Endothelial cell of umbilical vein (primary cell): ENCODE results near the gene CBX4. TPM values are rescaled to one million over a fixed set of nuclear protein-coding genes. Genes with fewer than 3 reads are reported as not detected.

Experiments used
- BruUV-seq: library from RNA; stranded (reverse); fragments of 400-500 nt; replicated peaks from 2 replicates; lab custom pipeline; 2021; lab: Mats Ljungman, UMichigan
- CTCF ChIA-PET: fragments of 300-600, 350-600 bp; sonication (Branson Sonifier 250); formaldehyde crosslinking; loops from one replicate; lab custom pipeline; 2021; ENCODE audit warnings: antibody characterized with exemption, inconsistent platforms; lab: Charles Lee
- POLR2A ChIA-PET: fragments of 300-600, 350-600 bp; sonication (Branson Sonifier 250); formaldehyde crosslinking; loops from one replicate; lab custom pipeline; 2021; ENCODE audit warnings: antibody characterized with exemption, inconsistent platforms; lab: Charles Lee
- DNase-seq: peaks from one replicate; pipeline ENCODE4 v3.0.0-alpha.2; 2011; ENCODE audit warnings: low read depth, low spot score
- FAIRE-seq: peaks from 2 replicates; lab custom pipeline; 2011; peaks lifted over from hg19 to GRCh38; lab: Jason Lieb, UNC
- H2AFZ ChIP-seq: 2 replicates; pipeline ENCODE4 v1.6.0; 2012; ENCODE audit warnings: low read depth, low read length, control low read depth, inconsistent platforms
- H3K27ac ChIP-seq: 2 replicates; pipeline ENCODE4 v1.5.1; 2011; ENCODE audit warnings: low read depth, mild to moderate bottlenecking, control low read depth, low read length, moderate library complexity; ENCODE audit not compliant: insufficient read depth
- H3K27me3 ChIP-seq, 2 experiments: 2 replicates each; pipeline versions ENCODE4 v1.6.0 to v1.6.1; 2011; ENCODE audit warnings: low read length in 2 of 2, mixed read lengths in 1 of 2; ENCODE audit not compliant: control insufficient read depth in 2 of 2, insufficient read depth in 2 of 2
- H3K36me3 ChIP-seq, 2 experiments: 2 replicates in 1 of 2; 3 replicates in 1 of 2; pipeline ENCODE4 v1.5.1; 2011; ENCODE audit warnings: low read length in 2 of 2, mild to moderate bottlenecking in 1 of 2, moderate library complexity in 1 of 2; ENCODE audit not compliant: control insufficient read depth in 2 of 2, insufficient read depth in 2 of 2; ENCODE audit errors: extremely low read depth in 1 of 2
- H3K4me1 ChIP-seq: 3 replicates; pipeline ENCODE4 v1.5.1; 2011; ENCODE audit warnings: mild to moderate bottlenecking, low read length; ENCODE audit not compliant: control insufficient read depth, insufficient read depth; ENCODE audit errors: extremely low read depth
- H3K4me2 ChIP-seq: 2 replicates; pipeline ENCODE4 v1.6.1; 2011; ENCODE audit warnings: low read length, control low read depth, mixed read lengths; ENCODE audit not compliant: insufficient read depth
- H3K4me3 ChIP-seq, 3 experiments: fragments of 200-600 bp in 1 of 3; sonication (generic), shearing (Covaris generic) in 1 of 3; replicated peaks in 1 of 3; 2 replicates each; pipeline ENCODE4 v1.5.1; 2011 to 2016; ENCODE audit warnings: control low read depth in 3 of 3, low read length in 3 of 3, mild to moderate bottlenecking in 2 of 3, inconsistent platforms in 1 of 3, low read depth in 1 of 3, moderate library complexity in 1 of 3; ENCODE audit not compliant: insufficient read depth in 1 of 3
- H3K79me2 ChIP-seq: 2 replicates; pipeline ENCODE4 v1.6.0; 2012; ENCODE audit warnings: low read length, inconsistent platforms; ENCODE audit not compliant: control insufficient read depth, insufficient read depth
- H3K9ac ChIP-seq: replicated peaks from 2 replicates; pipeline ENCODE3; 2011; ENCODE audit warnings: low read length, control low read depth; ENCODE audit not compliant: insufficient read depth; ENCODE audit errors: extremely low read depth
- H3K9me1 ChIP-seq: replicated peaks from 3 replicates; pipeline ENCODE4 v1.6.0; 2011; ENCODE audit warnings: mild to moderate bottlenecking, low read length; ENCODE audit not compliant: control insufficient read depth, insufficient read depth; ENCODE audit errors: extremely low read depth
- H3K9me3 ChIP-seq: replicated peaks from 2 replicates; pipeline ENCODE4 v1.5.1; 2012; ENCODE audit warnings: low read length, inconsistent platforms; ENCODE audit not compliant: control insufficient read depth, insufficient read depth
- H4K20me1 ChIP-seq: replicated peaks from 2 replicates; pipeline ENCODE3; 2011; ENCODE audit warnings: mild to moderate bottlenecking, low read length; ENCODE audit not compliant: control insufficient read depth, insufficient read depth; ENCODE audit errors: extremely low read depth
- EZH2 ChIP-seq: IDR thresholded peaks from 2 replicates; pipeline ENCODE4 v1.6.1; 2012; ENCODE audit warnings: borderline replicate concordance, low read depth, mild to moderate bottlenecking, moderate library complexity, low read length, inconsistent platforms; ENCODE audit not compliant: severe bottlenecking
- FOS ChIP-seq: IDR thresholded peaks from 2 replicates; pipeline ENCODE4 v1.6.1; 2011; ENCODE audit warnings: mild to moderate bottlenecking, low read length, moderate library complexity, borderline replicate concordance; ENCODE audit not compliant: insufficient read depth
- GATA2 ChIP-seq: IDR thresholded peaks from 2 replicates; pipeline ENCODE4 v1.7.0; 2011; ENCODE audit warnings: low read depth, mild to moderate bottlenecking, moderate library complexity, mixed read lengths, low read length; ENCODE audit not compliant: insufficient read length, insufficient read depth
- JUN ChIP-seq: IDR thresholded peaks from 2 replicates; pipeline ENCODE4 v1.6.1; 2011; ENCODE audit warnings: borderline replicate concordance, low read depth; ENCODE audit not compliant: insufficient read length, insufficient read depth
- MYC ChIP-seq: IDR thresholded peaks from one replicate; pipeline ENCODE4 v1.6.1; 2011; ENCODE audit warnings: mild to moderate bottlenecking, low read depth, low read length
- POLR2A ChIP-seq: IDR thresholded peaks from 2 replicates; pipeline ENCODE4 v1.6.1; 2012; ENCODE audit warnings: low read depth, mild to moderate bottlenecking, control low read depth, low read length
- POLR2AphosphoS5 ChIP-seq: IDR thresholded peaks from 2 replicates; pipeline ENCODE4 v1.6.1; 2012; ENCODE audit warnings: low read depth, mild to moderate bottlenecking, control low read depth, low read length, moderate library complexity; ENCODE audit not compliant: insufficient read depth
- dilution Hi-C: fragments of 300-500 bp; cut with MboI; formaldehyde crosslinking; loops from one replicate; pipeline ENCODE4 v1.15.0; 2019; ENCODE audit warnings: low sequenced_read_pairs; ENCODE audit not compliant: extremely low pct_ligation_motif_present
- intact Hi-C: fragments of 100-400 bp; cut with micrococcal nuclease; formaldehyde crosslinking; loops from one replicate; pipeline ENCODE4 v1.10.0; 2022
- polyA plus RNA-seq, 4 experiments: library from polyadenylated mRNA; depleted of rRNA in 3 of 4; stranded (reverse) in 3 of 4; unstranded in 1 of 4; fragments of >200 nt; gene quantifications; 2 replicates each; pipeline versions ENCODE4 v1.2.1 to v1.2.3, GENCODE V29; 2011 to 2012; ENCODE audit warnings: missing spikeins in 1 of 4
- total RNA-seq: library from RNA; stranded (reverse); gene quantifications from 2 replicates; pipeline ENCODE4 v1.2.3, GENCODE V29; 2021
- TF ChIP-seq, protein P1 (sequence below): IDR thresholded peaks from 2 replicates; pipeline ENCODE4 v1.6.1; 2011; ENCODE audit not compliant: insufficient read depth, insufficient read length
- TF ChIP-seq, protein P2 (sequence below), 2 donors: IDR thresholded peaks; 1 replicate in 1 of 2; 2 replicates in 1 of 2; pipeline ENCODE4 v1.5.1; 2011; ENCODE audit warnings: low read length in 2 of 2, mild to moderate bottlenecking in 2 of 2, moderate library complexity in 2 of 2, control low read depth in 1 of 2, inconsistent platforms in 1 of 2, low read depth in 1 of 2; ENCODE audit not compliant: insufficient read depth in 1 of 2; ENCODE audit errors: extremely low read depth in 1 of 2

Gene CBX4
- total and polyA plus RNA-seq, 2 donors (not counting 3 experiments of a cell fraction or from before 2014, with no cell fraction given): 7.0 to 12.3 TPM

DNA sequence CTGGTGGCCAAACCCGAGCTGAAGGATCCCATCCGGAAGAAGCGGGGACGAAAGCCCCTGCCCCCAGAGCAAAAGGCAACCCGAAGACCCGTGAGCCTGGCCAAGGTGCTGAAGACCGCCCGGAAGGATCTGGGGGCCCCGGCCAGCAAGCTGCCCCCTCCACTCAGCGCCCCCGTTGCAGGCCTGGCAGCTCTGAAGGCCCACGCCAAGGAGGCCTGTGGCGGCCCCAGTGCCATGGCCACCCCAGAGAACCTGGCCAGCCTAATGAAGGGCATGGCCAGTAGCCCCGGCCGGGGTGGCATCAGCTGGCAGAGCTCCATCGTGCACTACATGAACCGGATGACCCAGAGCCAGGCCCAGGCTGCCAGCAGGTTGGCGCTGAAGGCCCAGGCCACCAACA lies 55.3 kb downstream of the CBX4 start:
- dilution Hi-C loops: no loop called here
- Histone ChIP-seq H4K20me1 (no peaks in the 10 kb centered on the region), H3K9ac (no peak overlapping the region), H2AFZ (no peak overlapping the region), H3K9me3 (no peaks in the 10 kb centered on the region), H3K4me3 (no peak overlapping the region), H3K4me1 (peaks cover 3% of the 10 kb centered on the region), H3K27ac (no peak overlapping the region), H3K79me2 (no peaks in the 10 kb centered on the region), H3K4me2 (no peak overlapping the region), H3K27me3 (peaks cover 7 to 9% of the 10 kb centered on the region in 2 experiments), H3K9me1 (no peaks in the 10 kb centered on the region), H3K36me3 (peaks cover 0 to 9% of the 10 kb centered on the region in 2 experiments)
- ChIA-PET POLR2A (no interaction called here), CTCF (no interaction called here)
- intact Hi-C loops: no loop called here
- TF ChIP-seq EZH2 (no peak), GATA2 (no peak), JUN (no peak), POLR2AphosphoS5 (no peak), POLR2A (no peak), FOS (no peak), MYC (no peak)
- TF ChIP-seq, protein P1, sequence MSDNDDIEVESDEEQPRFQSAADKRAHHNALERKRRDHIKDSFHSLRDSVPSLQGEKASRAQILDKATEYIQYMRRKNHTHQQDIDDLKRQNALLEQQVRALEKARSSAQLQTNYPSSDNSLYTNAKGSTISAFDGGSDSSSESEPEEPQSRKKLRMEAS: no peak
- TF ChIP-seq, protein P2, sequence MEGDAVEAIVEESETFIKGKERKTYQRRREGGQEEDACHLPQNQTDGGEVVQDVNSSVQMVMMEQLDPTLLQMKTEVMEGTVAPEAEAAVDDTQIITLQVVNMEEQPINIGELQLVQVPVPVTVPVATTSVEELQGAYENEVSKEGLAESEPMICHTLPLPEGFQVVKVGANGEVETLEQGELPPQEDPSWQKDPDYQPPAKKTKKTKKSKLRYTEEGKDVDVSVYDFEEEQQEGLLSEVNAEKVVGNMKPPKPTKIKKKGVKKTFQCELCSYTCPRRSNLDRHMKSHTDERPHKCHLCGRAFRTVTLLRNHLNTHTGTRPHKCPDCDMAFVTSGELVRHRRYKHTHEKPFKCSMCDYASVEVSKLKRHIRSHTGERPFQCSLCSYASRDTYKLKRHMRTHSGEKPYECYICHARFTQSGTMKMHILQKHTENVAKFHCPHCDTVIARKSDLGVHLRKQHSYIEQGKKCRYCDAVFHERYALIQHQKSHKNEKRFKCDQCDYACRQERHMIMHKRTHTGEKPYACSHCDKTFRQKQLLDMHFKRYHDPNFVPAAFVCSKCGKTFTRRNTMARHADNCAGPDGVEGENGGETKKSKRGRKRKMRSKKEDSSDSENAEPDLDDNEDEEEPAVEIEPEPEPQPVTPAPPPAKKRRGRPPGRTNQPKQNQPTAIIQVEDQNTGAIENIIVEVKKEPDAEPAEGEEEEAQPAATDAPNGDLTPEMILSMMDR (IDR thresholded peaks at IDR 0.05; ENCODE audit: extremely low read depth in 1 of 2, insufficient read depth in 1 of 2, low read depth in 1 of 2, low read length in 2 of 2): no peak
- DNase-seq (no peak), FAIRE-seq (no peak)
- no TSS peak for BruUV-seq

Other genes starting within 250 kb of the CBX4 start
- gene RBFOX3, start 228.4 kb downstream of the CBX4 start, total RNA-seq: not detected in 2 replicates
- not detected in 2 replicates for gene RBFOX3, start 228.4 kb downstream of the CBX4 start, polyA plus RNA-seq
- gene ENPP7, start 108.5 kb downstream of the CBX4 start, total RNA-seq: not detected in 2 replicates
- not detected in 2 replicates for gene ENPP7, start 108.5 kb downstream of the CBX4 start, polyA plus RNA-seq
- gene CBX2, start 61.3 kb downstream of the CBX4 start, total RNA-seq: 19.8 and 20.0 TPM in 2 replicates
- gene CBX2, start 61.3 kb downstream of the CBX4 start, polyA plus RNA-seq: 10.5 and 12.6 TPM in 2 replicates
- 3.1 TPM in 2 replicates for gene CBX8, start 42.4 kb downstream of the CBX4 start, total RNA-seq
- gene CBX8, start 42.4 kb downstream of the CBX4 start, polyA plus RNA-seq: 0.49 and 0.69 TPM in 2 replicates
- gene TBC1D16, start 196.4 kb upstream of the CBX4 start, total RNA-seq: 48.6 and 50.9 TPM in 2 replicates
- gene TBC1D16, start 196.4 kb upstream of the CBX4 start, polyA plus RNA-seq: 11.8 and 12.9 TPM in 2 replicates
- gene CCDC40, start 197.2 kb upstream of the CBX4 start, total RNA-seq: 4.1 and 5.5 TPM in 2 replicates
- gene CCDC40, start 197.2 kb upstream of the CBX4 start, polyA plus RNA-seq: 1.1 and 1.4 TPM in 2 replicates